GM19035 (cell line): ENCODE measurements around the gene LRMDA.
"Not testable (repeated sequence)": the region's sequence is repeated elsewhere in the genome, so short reads cannot be mapped to it uniquely, and the experiment has no call there.

Experiments used
- ATAC-seq: cut with Tn5 transposase; IDR thresholded peaks from one replicate; pipeline ENCODE4 v1.9.1; 2021; ENCODE audit not compliant: unreplicated experiment

Gene LRMDA

DNA sequence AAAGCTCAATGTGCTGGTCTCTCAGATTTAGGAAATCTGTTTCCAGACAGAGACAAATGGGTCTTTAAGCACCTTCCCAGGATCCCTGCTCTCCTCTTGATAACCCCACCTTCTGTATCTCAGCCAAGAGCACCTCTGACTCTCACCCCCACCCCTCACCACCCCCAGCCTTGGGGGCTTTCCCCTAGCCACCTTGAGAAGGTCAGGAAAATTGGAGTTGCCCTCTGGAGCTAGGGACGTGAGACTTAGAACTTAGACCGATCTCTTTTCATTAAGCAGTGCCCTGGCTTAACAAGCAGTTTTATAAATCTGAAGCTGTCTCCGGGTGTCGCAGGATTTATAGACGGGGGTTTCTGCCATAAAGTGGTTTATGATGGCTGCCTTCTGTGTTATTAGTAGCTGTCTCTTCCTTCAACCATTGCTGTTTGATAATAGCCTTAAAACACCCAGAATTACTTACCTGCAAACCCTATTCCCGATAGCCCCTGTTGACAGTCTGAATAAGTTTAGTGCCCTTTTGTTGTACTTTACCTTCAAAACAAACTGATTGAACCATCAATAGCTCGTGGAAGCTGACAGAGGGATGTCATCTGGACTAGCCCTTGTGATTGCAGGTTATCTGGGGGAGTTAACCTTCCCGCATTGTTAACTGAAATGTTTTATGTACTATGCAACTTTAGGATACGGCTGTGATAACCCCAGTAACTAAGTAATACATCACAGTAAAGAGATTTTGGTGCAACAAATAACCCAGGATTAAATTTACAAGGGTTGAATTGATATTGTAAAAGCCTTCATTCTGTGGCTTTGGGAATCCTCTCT, 621.5 kb downstream of the LRMDA start:
- no peak for ATAC-seq

DNA sequence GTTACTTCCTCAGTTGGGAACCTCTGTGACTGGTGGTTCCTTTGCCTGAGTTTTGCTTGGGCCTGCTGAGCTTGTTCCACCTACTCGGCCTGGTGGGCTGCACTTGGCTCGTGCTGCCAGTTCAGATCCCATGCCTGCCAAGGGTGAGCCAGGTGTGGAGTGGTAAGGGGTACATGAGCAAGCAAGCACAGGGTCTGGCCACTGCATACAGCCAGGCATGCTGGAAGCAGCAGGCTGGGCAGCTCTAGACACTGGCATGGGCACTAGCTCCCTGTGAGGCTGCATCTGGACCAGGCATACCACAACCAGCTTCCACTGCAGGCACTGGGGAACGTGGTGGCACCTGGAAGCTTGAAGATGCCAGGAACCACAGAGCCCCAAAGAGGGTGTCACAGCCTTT, 624.0 kb downstream of the LRMDA start:
- no peak for ATAC-seq

DNA sequence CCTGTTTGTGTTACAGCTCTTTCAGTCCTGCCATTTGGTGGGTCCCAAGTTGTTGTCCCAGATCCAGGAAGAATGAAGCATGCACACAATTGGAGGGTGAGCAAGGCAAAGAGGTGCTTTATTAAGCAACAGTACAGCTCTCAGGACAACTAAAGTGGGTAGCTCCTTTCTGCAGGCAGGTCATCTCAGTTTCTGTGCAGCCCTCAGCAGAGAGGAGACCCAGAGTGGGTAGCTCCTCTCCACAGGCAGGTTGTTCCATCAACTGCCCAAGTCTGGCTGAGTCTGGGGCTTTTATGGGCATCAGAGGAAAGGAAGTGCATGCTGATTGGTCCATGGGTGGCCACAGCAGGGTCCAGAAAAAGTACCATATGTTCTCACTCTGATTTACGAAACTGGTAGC, 624.5 kb downstream of the LRMDA start:
- ATAC-seq, result no peak

DNA sequence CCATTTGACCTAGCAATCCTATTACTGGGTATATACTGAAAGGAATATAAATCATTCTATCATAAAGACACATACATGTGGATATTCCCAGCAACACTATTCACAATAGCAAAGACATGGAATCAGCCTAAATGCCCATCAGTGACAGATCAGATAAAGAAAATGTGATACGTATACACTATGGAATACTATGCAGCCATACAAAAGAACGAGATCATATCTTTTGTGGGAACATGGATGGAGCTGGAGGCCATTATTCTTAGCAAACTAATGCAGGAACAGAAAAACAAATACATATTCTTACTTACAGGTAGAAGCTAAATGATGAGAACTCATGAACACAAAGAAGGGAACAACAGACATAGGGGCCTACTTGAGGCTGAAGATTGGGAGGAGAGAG, 629.6 kb downstream of the LRMDA start:
- ATAC-seq, result not testable (repeated sequence)

DNA sequence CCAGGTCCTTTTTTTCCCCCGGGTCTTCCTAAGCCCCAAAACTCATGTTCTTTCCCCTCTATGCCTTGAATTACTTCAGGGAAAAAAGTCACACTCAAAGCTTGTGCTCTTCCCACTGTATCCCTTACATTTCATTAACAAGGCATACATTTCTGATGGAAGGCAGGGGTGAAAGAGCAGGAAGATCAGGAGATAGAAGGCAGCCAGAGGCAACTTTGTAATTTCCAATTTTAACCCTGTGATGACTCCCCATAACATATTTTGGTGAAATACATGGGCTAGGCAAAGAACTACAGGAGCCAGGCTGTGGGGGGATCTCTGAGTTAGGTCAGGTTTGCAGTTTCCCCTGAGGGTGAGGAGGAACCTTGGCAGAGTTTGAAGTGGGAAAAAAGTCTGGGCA, 635.0 kb downstream of the LRMDA start:
- no peak for ATAC-seq

DNA sequence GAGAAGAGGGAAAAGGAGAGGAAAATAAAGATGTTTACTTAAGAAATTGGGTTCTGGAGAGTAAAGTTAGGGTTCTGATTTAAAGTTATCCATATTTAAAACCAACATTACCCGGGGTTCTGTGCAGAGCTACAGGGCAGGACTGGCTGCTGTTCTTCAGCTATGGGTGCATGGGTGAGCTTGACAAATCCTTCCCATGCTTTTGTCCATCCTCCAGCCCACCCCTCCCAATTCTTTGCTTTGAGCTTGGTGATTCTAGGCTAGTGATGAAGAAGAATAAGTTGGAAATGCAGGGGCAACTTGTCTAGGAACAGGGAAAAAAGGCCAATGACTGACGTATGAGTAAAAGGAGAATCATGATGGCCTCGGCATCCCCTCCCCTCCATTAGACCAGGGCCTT, 636.0 kb downstream of the LRMDA start:
- no peak for ATAC-seq

DNA sequence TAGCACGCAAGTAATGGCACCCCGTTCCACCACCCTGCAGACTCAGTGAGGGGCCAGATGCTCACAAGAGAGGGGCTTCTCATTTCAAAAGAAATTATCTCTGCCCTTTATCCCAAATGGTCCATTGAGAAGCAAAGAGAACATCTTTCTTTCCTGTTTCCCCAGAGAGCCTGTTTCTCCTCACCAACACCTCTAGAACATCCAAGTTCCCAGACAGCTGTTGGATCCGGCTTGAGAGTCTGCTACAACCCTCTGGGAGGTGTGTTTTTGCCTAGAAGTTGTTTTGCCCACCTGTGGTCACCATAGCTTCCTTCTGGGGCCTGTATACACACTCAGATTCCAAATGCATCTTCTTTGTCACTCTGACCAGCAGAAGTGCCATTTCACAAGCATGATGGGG, 637.4 kb downstream of the LRMDA start:
- no peak for ATAC-seq

DNA sequence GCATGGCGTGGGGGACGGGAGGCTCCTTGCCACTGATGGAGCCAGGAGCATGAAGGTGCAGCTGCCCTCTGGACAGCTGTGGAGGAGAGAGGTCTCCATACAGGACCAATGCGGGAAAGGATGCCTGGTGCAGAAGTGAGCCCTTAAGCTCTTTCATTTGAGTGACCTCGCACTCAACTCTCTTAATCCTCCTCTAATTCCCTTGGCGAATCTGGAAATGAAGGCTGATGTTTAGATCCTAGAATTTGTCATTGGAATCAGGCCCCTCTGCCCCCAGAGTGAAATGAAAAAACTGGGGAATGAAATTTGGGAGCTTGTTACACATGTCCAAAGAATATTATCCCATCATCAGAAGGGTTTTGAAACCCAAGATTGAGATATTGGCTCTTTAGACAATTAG, 639.5 kb downstream of the LRMDA start:
- no peak for ATAC-seq

DNA sequence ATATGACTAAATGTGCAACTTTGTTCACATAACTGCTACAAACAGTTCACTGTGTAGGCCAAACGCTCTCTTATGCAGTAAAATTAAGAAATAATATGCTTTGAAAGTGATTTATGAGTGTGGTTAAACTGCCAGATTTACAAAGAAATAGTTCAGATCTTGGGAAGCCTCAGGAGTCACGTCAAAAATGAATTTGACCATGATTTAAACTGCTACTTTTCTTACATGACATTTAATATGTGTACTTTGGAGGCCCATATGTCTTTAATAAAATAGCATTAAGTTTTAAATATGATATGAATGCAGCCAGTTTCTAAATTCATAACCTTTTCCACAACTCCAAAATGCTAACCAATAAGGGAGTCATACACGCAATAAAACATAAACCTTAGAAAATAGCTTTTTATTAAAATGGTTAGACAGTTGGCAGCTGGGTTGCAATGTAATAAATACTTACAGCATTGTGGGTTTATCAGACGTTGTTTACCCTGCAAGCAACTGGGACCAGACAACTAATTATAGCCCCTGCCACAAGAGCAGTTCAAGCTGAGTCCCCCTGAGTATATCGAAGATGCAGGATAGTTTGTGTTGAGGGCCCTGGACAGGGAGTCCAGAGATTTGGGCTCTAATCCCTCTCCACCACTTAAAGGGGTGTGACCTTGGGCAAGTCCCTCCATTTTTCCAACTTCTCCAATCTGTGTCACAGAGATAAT, 640.4 kb downstream of the LRMDA start:
- ATAC-seq, result no peak

DNA sequence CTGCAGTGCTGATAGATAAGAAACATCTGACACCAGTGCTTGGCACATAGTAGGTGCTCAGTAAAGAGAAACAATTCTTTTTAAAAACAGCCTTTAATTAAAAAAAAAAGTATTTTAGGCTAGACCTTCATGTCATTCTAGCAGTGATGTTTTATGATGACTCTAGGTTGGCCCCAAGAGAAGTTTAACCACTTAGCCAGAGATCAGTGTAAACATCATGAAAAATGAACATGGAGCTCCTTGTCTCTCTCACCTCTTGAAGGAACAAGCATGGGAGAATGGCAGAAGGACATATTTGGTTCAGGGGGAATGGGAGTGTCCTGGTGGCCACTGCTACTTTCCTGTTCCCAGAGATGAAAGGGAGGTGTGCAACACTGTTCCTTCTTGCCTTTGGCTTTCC, 641.0 kb downstream of the LRMDA start:
- no peak for ATAC-seq

DNA sequence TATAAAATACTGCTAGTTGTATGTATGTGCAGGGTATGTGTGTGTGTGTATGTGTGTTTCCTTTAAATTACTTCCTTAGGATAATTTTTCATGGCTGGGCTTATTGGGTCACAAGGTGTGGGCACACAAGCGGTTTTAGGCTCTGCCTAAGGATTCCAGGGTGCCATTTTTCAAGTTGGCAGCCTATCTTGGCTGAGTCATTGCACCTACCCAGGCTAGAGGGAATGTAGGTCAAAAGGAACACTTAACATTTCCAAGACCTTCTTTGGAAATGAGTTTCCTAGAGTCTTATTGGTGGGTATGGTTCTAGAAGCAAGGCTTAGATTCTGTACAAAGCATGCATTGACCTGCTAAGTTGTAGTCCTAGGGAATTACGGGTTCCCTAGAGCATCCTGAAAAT, 642.1 kb downstream of the LRMDA start:
- no peak for ATAC-seq

DNA sequence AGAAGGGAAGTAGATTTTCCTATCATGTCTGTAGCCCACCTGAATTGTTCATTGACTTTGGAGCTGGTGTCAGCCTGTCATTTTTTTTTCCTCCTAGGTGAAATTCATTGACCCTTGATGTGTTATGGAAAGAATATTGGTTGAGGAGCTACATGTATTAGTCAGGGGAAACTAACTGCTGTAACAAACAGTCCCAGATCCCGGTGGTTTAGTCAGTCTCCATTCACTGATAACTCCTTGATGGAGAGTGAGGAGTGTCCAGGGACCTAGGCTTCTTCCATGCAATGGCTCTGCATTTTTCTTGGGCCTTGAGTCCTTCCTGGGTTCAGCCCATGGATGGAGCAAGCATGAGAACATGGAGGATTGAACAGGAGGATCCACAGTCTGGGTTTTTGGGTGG, 643.2 kb downstream of the LRMDA start:
- no peak for ATAC-seq

DNA sequence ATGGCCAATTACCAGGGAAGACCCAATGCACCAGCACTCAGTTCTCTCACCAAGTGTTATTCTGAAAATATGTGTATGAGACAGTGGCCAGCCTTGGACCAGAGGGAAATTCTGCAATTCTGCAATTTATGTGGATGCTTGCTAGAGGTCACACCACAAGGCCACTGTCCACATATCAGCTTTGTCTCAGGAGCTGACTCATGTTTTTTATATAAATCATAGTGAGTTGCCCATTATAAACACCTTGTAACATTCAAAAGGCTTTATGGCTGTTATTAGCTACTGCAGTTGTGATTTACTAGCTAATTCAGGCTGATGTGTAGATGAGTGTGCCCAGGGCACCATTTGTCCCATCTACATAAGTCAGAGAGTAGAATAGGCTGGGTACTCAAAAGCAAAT, 649.0 kb downstream of the LRMDA start:
- no peak for ATAC-seq

DNA sequence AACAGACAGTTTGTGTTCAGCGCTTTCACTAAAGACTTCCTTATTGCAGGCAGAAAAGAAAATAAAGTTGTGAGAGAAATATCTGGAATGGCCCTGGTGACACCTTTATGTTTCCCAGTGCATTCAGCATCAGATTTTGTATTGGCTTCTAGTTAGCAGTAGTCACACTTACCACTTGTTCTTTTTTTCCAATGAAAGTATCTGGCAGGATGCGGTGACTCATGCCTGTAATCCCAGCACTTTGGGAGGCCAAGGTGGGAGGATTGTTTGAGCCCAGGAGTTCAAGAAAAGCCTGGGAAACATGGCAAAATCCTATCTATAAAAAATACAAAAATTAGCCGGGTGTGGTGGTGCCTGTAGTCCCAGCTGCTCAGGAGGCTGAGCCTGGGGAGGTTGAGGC, 649.6 kb downstream of the LRMDA start:
- ATAC-seq, result no peak

DNA sequence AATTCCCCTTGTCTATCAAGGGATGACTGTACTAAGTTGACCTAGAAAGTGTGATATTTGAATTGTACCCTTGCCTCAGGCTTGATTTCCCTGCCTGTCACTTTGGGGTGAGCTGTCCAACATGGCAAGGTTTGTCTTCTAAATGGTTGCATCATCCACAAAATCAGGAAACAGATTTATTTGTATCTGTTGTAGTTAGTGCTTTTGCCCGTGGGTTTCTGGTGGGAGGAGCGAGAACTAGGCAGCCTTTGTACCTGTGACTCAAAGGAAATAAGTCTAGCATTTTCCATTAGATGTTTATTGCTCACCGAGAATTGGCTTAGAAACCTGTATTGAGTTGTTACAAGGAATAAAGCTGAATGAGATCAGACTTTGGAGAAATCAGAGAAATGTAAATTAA, 650.8 kb downstream of the LRMDA start:
- ATAC-seq, result no peak

DNA sequence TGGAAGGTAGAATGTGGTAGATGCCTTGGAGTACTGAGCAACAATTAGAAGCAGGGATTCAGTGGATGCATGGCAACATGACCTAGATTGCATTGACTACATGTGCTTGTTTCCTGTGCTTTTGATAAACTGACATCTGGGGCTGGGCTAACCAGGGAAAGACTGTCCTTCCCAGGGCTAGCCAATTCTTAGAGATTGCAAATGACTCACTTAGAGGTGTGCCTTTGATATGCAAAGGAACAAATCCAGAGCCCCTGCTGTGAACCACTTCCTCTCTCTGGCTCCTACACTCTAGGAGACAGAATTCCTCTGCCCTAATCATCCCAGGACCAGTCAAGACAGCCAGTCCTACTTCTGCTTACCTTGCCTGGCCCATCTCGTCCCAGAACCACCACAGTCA, 651.5 kb downstream of the LRMDA start:
- ATAC-seq, result no peak

DNA sequence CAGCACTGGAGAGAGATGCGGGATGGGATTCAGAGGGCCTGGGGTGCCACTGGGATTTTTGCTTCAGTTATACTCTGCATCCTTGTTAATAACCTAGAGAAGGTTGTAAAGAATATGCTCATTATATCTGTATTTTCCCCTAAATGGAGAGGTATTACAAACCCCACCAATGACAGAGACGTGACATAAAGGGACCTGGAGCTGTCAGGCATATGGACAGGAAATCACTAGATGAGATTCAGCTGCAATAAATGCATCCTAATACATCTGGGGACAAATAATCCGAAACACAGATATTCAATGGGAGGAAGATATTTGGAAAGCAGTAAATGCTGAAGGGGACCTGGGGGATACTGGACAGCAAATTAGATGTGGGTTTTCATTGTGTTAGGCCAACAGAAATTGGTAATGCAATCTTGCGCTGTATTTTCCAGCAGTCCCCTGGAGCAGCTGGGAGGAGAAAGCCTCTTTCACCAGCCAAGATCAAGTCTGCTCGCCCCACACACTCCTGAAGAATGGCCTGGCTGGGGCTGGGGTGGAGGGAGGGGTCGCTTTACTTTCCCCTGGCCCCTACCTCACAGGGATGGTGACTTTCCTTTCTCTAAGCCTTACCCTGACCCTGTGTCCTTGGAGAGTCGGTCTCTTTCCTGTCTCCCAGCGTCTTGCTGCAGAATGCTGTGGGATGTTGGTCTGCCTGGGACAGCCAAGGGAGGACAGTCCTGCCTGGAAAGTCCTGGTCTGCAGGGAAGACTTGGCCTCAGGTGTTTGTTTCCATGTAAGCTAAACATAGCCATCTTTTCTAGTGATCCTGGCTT, 653.8 kb downstream of the LRMDA start:
- ATAC-seq, result no peak

DNA sequence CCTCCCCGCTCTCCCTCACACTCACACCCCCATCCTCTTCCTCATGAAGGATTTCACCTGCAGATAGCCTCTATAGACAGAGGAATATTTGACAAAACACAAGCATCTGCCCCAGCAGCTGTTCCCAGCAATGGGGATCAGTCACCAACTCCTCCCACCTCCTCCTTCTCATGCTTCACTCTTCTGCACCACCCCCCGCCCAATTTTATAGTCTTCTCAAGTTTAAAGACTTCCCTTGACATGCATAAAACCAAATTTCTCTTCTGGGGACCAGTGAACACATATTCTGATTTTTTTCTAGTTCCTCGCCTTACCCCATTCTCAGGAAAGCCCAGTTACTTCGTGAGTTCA, 654.4 kb downstream of the LRMDA start:
- ATAC-seq, result no peak

DNA sequence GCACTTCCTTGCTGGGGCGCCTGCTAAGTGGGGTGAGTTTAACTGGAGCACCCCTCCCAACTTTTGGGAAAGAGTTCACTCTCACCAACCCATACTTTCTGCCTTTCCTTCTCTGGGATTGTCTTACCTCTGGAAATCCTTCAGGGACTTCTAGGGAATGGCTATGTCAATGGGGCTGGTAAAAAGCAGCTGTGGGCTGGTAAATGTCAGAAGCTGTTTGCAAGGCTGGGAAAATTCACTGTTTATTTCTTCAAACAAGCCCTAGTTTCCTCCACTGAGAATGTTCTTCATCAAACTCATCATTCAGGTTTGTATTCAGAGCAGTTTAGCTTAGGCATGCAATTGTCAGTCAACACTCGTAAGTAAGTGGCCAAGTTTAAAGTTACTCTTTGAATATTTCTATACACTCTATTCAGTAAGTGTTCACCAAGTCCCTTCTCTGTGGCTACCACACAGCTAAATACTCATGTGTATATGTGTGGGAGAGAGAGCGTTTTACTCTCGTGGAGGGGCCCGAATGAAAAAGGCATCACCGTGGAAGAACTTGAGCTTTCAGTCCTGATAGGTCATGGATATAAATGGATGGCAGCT, 654.8 kb downstream of the LRMDA start:
- no peak for ATAC-seq

DNA sequence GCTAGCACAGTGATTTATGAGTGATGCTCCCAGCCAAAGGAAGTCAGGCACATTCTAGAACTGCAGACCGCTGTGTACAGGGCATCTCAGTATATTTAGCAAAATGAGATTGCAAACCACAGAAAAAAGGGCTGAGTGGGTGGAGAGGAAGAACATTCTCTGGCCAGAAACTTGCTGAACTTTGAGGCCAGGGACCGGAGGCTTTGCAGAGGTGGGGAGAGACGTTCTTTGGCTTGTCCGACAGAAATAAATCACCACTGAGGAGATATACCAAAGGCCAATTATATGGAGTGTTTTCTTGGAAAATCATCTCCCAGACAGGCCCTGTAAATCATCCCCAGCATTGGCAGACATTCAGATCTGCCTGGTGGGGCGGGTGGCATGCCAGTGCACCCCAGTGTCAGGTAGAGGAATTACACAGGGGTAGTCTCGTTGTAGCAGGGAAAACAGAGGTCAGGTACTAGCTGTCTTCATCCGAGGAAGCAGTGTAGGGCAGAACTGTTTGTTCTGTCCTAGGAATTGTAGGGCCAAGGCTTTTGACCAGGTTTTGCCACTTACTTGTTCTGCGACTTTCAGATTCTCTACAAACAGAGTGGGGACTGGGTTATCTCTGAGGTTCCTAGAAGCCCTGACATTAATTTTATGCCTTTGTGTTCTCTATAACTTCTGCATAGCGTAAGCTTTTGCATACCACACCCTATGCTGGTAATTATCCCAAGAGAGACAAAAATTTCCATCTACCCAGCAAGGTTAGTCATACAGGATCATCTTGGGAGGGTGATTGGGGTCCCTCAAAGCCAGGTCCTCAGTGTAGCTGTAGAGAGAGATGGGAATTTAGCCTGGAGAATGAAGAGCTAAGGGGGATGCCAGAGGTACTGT, 655.6 kb downstream of the LRMDA start:
- ATAC-seq, result no peak

DNA sequence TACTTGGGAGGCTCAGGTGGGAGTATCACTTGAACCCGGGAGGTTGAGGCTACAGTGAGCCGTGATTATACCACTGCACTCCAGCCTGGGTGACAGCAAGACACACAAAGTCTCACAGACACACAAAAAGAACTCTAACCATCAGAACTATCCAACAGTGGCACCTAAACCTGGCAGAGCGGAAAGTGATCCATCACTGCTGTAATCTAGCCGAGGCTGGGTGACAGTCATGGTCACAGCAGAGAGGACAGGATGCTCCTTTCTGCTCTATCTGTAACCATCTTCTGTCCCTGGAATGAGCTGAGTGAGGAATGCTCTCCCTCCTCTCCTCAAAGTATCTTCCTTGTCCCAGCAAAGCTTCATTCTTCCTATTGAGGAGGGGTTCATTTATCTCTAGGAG, 656.6 kb downstream of the LRMDA start:
- ATAC-seq, result no peak
